Panc1 (cell line): ENCODE measurements around the gene ZNF382. TPM values are rescaled to one million over a fixed set of nuclear protein-coding genes. Genes with fewer than 3 reads are reported as not detected.

Source experiments
- ATAC-seq: fragments of 200-7000 bp; cut with Tn5 transposase; 2 replicates; pipeline ENCODE4 v1.9.1; 2020; ENCODE audit warnings: mild to moderate bottlenecking, moderate library complexity
- BruUV-seq: library from RNA; stranded (reverse); fragments of 400-500 nt; replicated peaks from 2 replicates; lab custom pipeline; 2021; lab: Mats Ljungman, UMichigan
- CTCF ChIA-PET: fragments of 300-600 bp; sonication (Branson Sonifier 250); formaldehyde crosslinking; loops from one replicate; lab custom pipeline; 2022; ENCODE audit warnings: antibody characterized with exemption; lab: Charles Lee
- POLR2A ChIA-PET: fragments of 300-600 bp; sonication (Branson Sonifier 250); formaldehyde crosslinking; loops from one replicate; lab custom pipeline; 2022; ENCODE audit warnings: antibody characterized with exemption; lab: Charles Lee
- DNase-seq: peaks from one replicate; pipeline ENCODE4 v3.0.0-alpha.2; 2010; ENCODE audit warnings: low read depth, low spot score
- H3K27ac ChIP-seq: 2 replicates; pipeline ENCODE4 v1.5.1; 2011; ENCODE audit warnings: mild to moderate bottlenecking, low read length, inconsistent platforms
- H3K27me3 ChIP-seq: fragments of 200-500 bp; sonication (Bioruptor generic); 2 replicates; pipeline ENCODE4 v1.6.0; 2014; ENCODE audit warnings: low read length, inconsistent platforms; ENCODE audit not compliant: control insufficient read depth, insufficient read depth
- H3K36me3 ChIP-seq: fragments of 200-500 bp; sonication (Bioruptor generic); 2 replicates; pipeline ENCODE4 v1.5.1; 2014; ENCODE audit warnings: inconsistent platforms, mild to moderate bottlenecking, low read length, moderate library complexity; ENCODE audit not compliant: control insufficient read depth, insufficient read depth
- H3K4me1 ChIP-seq: 2 replicates; pipeline ENCODE4 v1.5.1; 2011; ENCODE audit warnings: inconsistent platforms, mild to moderate bottlenecking, low read length, moderate library complexity; ENCODE audit not compliant: control insufficient read depth, insufficient read depth
- H3K4me3 ChIP-seq, 2 experiments: 2 replicates each; pipeline ENCODE4 v1.5.1; 2011 to 2012; ENCODE audit warnings: low read depth in 2 of 2, low read length in 2 of 2, mild to moderate bottlenecking in 2 of 2, inconsistent platforms in 1 of 2, moderate library complexity in 1 of 2
- H3K9me3 ChIP-seq: fragments of 200-500 bp; sonication (Bioruptor generic); 2 replicates; pipeline ENCODE4 v1.5.1; 2014; ENCODE audit warnings: low read depth, mild to moderate bottlenecking, inconsistent platforms, low read length, moderate library complexity; ENCODE audit not compliant: control insufficient read depth, insufficient read depth
- POLR2AphosphoS5 ChIP-seq: IDR thresholded peaks from 2 replicates; pipeline ENCODE4 v1.6.1; 2012; ENCODE audit warnings: mild to moderate bottlenecking, low read depth, low read length, moderate library complexity
- SIN3A ChIP-seq: IDR thresholded peaks from 2 replicates; pipeline ENCODE4 v1.6.1; 2012; ENCODE audit warnings: low read depth, mild to moderate bottlenecking, low read length, moderate library complexity, borderline replicate concordance; ENCODE audit not compliant: insufficient read depth
- TCF7L2 ChIP-seq: IDR thresholded peaks from 2 replicates; pipeline ENCODE4 v1.6.1; 2011; ENCODE audit warnings: mild to moderate bottlenecking, low read depth, low read length, inconsistent platforms
- in situ Hi-C: cut with HindIII; loops from 2 replicates; pipeline ENCODE4 v1.10.0; 2016; ENCODE audit warnings: low sequenced_read_pairs, low pct_unique_long_range_greater_than_20kb
- intact Hi-C: fragments of 100-400 bp; cut with micrococcal nuclease; formaldehyde crosslinking; loops from one replicate; pipeline ENCODE4 v1.10.0; 2022; ENCODE audit not compliant: unreplicated experiment
- total RNA-seq: library from RNA; stranded (reverse); gene quantifications from one replicate; pipeline ENCODE4 v1.2.1, GENCODE V29; 2021; ENCODE audit not compliant: unreplicated experiment
- TF ChIP-seq, protein P1 (sequence below), 2 experiments: IDR thresholded peaks; 2 replicates each; pipeline ENCODE4 v1.6.1; 2011 to 2012; ENCODE audit warnings: low read depth in 2 of 2, control low read depth in 1 of 2, low read length in 1 of 2, mild to moderate bottlenecking in 1 of 2, moderate library complexity in 1 of 2; ENCODE audit not compliant: insufficient read depth in 1 of 2
- TF ChIP-seq, protein P2 (sequence below): fragments of 450-650 bp; IDR thresholded peaks from 2 replicates; pipeline ENCODE4 v1.5.1; 2017; ENCODE audit warnings: mild to moderate bottlenecking

ZNF382 gene
- total RNA-seq, 1 experiment from 2014 or later, result 1.6 TPM

DNA sequence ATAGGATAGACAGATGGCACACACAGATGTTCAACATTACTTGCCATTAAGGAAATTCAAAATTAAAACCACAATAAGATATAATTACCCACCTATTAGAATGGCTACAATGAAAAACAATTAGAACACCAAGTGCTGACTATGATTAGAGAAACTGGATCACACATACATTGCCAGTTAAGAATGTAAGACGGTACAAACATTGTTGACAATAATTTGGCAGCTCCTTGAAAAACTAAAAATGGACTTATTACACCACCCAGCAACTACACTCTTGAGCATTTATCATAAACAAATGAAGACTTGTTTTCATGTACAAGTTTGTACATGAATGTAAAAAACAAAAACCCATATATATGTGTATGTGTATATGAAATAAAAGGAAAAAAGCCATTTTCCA is 47.8 kb downstream of the ZNF382 start:
- 0 out of 2 replicates have a peak, but pooled peaks cover 3% of the 10 kb centered on the region for H3K36me3 ChIP-seq
- in situ Hi-C loops, result no loop called here
- TF ChIP-seq, protein P1, sequence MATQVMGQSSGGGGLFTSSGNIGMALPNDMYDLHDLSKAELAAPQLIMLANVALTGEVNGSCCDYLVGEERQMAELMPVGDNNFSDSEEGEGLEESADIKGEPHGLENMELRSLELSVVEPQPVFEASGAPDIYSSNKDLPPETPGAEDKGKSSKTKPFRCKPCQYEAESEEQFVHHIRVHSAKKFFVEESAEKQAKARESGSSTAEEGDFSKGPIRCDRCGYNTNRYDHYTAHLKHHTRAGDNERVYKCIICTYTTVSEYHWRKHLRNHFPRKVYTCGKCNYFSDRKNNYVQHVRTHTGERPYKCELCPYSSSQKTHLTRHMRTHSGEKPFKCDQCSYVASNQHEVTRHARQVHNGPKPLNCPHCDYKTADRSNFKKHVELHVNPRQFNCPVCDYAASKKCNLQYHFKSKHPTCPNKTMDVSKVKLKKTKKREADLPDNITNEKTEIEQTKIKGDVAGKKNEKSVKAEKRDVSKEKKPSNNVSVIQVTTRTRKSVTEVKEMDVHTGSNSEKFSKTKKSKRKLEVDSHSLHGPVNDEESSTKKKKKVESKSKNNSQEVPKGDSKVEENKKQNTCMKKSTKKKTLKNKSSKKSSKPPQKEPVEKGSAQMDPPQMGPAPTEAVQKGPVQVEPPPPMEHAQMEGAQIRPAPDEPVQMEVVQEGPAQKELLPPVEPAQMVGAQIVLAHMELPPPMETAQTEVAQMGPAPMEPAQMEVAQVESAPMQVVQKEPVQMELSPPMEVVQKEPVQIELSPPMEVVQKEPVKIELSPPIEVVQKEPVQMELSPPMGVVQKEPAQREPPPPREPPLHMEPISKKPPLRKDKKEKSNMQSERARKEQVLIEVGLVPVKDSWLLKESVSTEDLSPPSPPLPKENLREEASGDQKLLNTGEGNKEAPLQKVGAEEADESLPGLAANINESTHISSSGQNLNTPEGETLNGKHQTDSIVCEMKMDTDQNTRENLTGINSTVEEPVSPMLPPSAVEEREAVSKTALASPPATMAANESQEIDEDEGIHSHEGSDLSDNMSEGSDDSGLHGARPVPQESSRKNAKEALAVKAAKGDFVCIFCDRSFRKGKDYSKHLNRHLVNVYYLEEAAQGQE (IDR thresholded peaks at IDR 0.05; ENCODE audit: insufficient read depth in 1 of 2, low read depth in 2 of 2, low read length in 1 of 2), result no peak
- TF ChIP-seq, protein P2, sequence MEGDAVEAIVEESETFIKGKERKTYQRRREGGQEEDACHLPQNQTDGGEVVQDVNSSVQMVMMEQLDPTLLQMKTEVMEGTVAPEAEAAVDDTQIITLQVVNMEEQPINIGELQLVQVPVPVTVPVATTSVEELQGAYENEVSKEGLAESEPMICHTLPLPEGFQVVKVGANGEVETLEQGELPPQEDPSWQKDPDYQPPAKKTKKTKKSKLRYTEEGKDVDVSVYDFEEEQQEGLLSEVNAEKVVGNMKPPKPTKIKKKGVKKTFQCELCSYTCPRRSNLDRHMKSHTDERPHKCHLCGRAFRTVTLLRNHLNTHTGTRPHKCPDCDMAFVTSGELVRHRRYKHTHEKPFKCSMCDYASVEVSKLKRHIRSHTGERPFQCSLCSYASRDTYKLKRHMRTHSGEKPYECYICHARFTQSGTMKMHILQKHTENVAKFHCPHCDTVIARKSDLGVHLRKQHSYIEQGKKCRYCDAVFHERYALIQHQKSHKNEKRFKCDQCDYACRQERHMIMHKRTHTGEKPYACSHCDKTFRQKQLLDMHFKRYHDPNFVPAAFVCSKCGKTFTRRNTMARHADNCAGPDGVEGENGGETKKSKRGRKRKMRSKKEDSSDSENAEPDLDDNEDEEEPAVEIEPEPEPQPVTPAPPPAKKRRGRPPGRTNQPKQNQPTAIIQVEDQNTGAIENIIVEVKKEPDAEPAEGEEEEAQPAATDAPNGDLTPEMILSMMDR, result no peak
- TF ChIP-seq POLR2AphosphoS5 (no peak), SIN3A (no peak), TCF7L2 (no peak)
- H3K27ac ChIP-seq, result no peak overlapping the region
- no peaks in the 10 kb centered on the region for H3K4me1 ChIP-seq
- H3K9me3 ChIP-seq, result peaks cover 47% of the 10 kb centered on the region; the same call in 1 of the 2 replicates
- H3K27me3 ChIP-seq, result no peaks in the 10 kb centered on the region
- DNase-seq, result no peak
- ChIA-PET CTCF (no interaction called here), POLR2A (no interaction called here)
- ATAC-seq, result no peak
- H3K4me3 ChIP-seq, result no peak overlapping the region
- intact Hi-C loops, result no loop called here
- BruUV-seq, result no TSS peak

DNA sequence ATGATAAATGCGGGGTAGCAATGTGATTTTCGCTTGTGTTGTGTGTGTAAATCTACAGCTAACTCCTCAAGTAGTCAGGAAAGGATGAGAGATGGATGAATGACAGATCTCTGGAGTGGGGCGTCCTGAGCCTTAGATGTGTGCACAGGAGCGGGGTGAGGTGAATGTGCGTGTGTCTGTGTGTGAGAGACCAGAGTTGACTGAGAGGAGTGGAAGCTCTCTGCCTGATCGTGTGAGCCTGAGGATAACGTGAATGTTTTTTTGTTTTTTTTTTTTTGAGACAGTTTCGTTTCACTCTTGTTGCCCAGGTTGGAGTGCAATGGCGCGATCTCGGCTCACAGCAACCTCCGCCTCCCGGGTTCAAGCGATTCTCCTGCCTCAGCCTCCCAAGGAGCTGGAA is 60.7 kb downstream of the ZNF382 start:
- ATAC-seq, result no peak
- H3K4me3 ChIP-seq, result peak overlapping the region; percentile 75 to 98
- no peaks in the 10 kb centered on the region for H3K27me3 ChIP-seq
- CTCF ChIA-PET, result interaction anchor here (0.5 to 0.7 kb wide), 2 partner anchors 1586 to 1682 kb away, joined by 3 to 4 read pairs; no protein-coding TSS in a partner anchor
- POLR2A ChIA-PET, result interaction anchor here (0.7 kb wide), 1 partner anchor 552 kb away, joined by 7 read pairs; the partner anchor contains the start of gene ZNF383
- in situ Hi-C loops, result no loop called here
- no TSS peak for BruUV-seq
- peaks cover 11% of the 10 kb centered on the region; the same call in 1 of the 2 replicates for H3K4me1 ChIP-seq
- H3K27ac ChIP-seq, result peak overlapping the region; percentile 90
- H3K9me3 ChIP-seq, result peaks cover 5% of the 10 kb centered on the region; the same call in 1 of the 2 replicates
- DNase-seq, result no peak
- intact Hi-C loops, result no loop called here
- no peaks in the 10 kb centered on the region for H3K36me3 ChIP-seq
- TF ChIP-seq POLR2AphosphoS5 (no peak), TCF7L2 (no peak), SIN3A (no peak)
- TF ChIP-seq, protein P2, result no peak
- TF ChIP-seq, protein P1 (IDR thresholded peaks at IDR 0.05; ENCODE audit: insufficient read depth in 1 of 2, low read depth in 2 of 2, low read length in 1 of 2), result no peak
